ENCODE results near the gene NR2C2. TPM values are rescaled to one million over a fixed set of nuclear protein-coding genes. Genes with fewer than 3 reads are reported as not detected.

The NR2C2 gene
- total RNA-seq, 1 donor from 2014 or later: 43.6 TPM

DNA sequence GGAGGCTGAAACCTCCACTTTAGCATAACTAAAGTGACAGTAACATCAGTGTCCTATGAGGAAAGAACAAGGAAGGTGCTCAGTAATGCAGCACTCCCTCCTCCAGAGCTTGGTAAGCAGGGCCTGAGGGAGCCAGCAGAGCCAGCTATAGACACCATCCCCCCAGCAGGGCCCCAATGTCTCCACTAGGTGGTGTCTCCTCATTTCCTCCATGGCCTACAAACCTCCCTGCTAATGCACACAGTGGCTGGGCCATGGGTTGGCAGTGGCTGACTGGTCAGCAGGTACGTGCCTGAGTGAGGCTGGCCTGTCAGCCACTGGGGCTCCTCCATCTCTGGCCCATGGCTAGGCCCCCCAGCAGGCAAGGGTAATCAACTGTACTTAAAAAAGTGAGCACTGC, 104.1 kb downstream of the NR2C2 start:
- Mint-ChIP-seq H3K4me1 (ENCODE audit: unreplicated experiment) (no peaks in the 10 kb centered on the region), H3K4me3 (no peak overlapping the region), H3K27me3 (no peaks in the 10 kb centered on the region), H3K36me3 (peaks cover 18% of the 10 kb centered on the region), H3K9me3 (no peaks in the 10 kb centered on the region), H3K27ac (peak overlapping the region; percentile 61)
- TF ChIP-seq, protein P1, sequence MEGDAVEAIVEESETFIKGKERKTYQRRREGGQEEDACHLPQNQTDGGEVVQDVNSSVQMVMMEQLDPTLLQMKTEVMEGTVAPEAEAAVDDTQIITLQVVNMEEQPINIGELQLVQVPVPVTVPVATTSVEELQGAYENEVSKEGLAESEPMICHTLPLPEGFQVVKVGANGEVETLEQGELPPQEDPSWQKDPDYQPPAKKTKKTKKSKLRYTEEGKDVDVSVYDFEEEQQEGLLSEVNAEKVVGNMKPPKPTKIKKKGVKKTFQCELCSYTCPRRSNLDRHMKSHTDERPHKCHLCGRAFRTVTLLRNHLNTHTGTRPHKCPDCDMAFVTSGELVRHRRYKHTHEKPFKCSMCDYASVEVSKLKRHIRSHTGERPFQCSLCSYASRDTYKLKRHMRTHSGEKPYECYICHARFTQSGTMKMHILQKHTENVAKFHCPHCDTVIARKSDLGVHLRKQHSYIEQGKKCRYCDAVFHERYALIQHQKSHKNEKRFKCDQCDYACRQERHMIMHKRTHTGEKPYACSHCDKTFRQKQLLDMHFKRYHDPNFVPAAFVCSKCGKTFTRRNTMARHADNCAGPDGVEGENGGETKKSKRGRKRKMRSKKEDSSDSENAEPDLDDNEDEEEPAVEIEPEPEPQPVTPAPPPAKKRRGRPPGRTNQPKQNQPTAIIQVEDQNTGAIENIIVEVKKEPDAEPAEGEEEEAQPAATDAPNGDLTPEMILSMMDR (conservative IDR thresholded peaks at IDR 0.05): peak; percentile 74
- DNase-seq (ENCODE audit: extremely low spot score, unreplicated experiment): no peak

DNA sequence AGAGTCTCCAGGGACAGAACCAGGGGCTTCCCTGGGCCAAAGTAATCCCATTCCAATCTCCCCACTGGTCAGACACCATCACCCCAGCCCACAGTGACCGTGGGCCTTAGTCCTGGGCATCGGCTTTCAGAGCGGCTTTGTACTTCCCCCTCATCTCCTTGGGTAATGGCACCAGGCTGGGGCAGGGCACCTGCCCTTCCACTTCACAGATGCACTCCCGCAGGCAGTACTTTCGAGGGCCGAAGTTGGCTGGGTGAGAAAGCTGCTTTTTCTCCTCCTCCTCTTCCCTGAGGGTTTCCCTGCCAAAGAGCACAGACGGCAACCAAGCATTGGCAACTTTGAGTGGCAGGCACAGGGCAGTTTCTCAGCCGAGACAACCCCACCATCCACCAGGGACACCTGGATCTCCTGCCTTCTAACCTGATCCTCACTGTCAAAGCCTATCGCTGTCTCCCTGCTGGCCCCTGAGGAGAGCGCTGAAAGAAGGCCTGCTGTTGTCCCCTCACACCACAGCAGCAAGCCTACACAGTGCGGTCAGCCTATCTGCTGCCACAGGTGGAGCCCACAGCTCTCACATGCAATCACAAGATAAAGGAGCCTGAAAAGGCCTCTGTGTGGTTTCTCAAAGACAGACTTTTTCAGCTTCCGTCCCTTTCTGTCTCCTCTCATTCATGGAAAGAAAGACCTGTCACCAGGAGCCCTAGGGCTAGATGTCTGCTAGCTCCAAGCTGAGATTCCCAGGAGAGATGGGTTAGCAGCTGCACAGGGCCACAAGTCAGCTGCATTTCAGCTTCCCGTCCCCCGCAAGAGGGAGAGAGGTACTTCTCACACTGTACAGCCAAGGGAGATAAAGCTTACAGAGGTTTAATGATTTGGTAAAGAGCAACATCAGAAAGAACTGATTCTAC, 105.2 kb downstream of the NR2C2 start:
- Mint-ChIP-seq H3K4me1 (ENCODE audit: unreplicated experiment) (no peaks in the 10 kb centered on the region), H3K36me3 (peaks cover 16% of the 10 kb centered on the region), H3K27me3 (no peaks in the 10 kb centered on the region), H3K27ac (peak overlapping the region; percentile 8), H3K9me3 (no peaks in the 10 kb centered on the region), H3K4me3 (no peak overlapping the region)
- no peak for DNase-seq (ENCODE audit: extremely low spot score, unreplicated experiment)
- TF ChIP-seq, protein P1 (conservative IDR thresholded peaks at IDR 0.05): no peak

DNA sequence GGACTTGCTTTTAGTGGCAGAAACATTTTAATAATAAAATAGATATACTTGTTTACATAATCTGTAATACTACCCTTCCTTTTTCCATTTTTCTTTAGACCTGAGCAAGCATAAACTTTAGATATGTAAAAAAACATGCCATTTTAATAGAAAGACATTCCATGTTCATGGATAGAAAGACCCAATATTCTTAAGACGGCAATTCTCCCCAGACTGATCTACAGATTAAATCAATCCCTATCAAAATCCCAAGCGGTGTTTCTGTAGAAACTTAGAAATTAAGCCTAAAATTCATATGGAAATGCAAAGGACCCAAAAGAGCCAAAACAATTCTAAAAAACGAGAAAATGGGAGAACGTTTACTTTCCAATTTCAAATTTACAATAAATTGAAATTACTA, 106.2 kb downstream of the NR2C2 start:
- no peak overlapping the region for H3K27ac Mint-ChIP-seq
- DNase-seq (ENCODE audit: extremely low spot score, unreplicated experiment): no peak
- H3K4me1 Mint-ChIP-seq (ENCODE audit: unreplicated experiment): no peaks in the 10 kb centered on the region
- peaks cover 18% of the 10 kb centered on the region for H3K36me3 Mint-ChIP-seq
- H3K9me3 Mint-ChIP-seq: no peaks in the 10 kb centered on the region
- H3K4me3 Mint-ChIP-seq: no peak overlapping the region
- TF ChIP-seq, protein P1 (conservative IDR thresholded peaks at IDR 0.05): no peak
- H3K27me3 Mint-ChIP-seq: no peaks in the 10 kb centered on the region

DNA sequence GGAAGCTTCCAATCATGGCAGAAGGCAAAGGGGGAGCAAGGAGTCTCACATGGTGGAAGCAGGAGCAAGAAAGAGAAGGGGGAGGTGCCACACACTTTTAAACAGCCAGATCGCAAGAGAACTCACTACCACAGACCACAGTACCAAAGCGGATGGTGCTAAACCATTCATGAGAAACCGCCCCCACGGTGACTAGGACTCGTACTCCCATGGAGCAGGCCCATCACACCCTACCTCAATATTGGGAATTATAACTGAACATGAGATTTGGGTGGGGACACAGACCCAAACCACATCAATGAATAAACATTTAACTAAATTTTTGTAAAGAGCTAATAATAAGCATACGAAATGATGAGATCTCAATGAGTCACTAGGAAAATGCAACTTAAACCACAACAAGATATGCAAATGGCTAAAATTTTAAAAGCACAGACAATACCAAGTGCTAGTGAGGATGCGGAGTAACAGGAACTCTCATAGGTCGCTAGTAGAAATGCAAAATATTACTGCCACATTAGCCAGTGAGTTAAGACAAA, 107.7 kb downstream of the NR2C2 start:
- no peak for DNase-seq (ENCODE audit: extremely low spot score, unreplicated experiment)
- H3K36me3 Mint-ChIP-seq: peaks cover 27% of the 10 kb centered on the region
- TF ChIP-seq, protein P1 (conservative IDR thresholded peaks at IDR 0.05): no peak
- H3K4me1 Mint-ChIP-seq (ENCODE audit: unreplicated experiment): no peaks in the 10 kb centered on the region
- H3K27ac Mint-ChIP-seq: no peak overlapping the region
- no peak overlapping the region for H3K4me3 Mint-ChIP-seq
- no peaks in the 10 kb centered on the region for H3K27me3 Mint-ChIP-seq
- H3K9me3 Mint-ChIP-seq: no peaks in the 10 kb centered on the region

DNA sequence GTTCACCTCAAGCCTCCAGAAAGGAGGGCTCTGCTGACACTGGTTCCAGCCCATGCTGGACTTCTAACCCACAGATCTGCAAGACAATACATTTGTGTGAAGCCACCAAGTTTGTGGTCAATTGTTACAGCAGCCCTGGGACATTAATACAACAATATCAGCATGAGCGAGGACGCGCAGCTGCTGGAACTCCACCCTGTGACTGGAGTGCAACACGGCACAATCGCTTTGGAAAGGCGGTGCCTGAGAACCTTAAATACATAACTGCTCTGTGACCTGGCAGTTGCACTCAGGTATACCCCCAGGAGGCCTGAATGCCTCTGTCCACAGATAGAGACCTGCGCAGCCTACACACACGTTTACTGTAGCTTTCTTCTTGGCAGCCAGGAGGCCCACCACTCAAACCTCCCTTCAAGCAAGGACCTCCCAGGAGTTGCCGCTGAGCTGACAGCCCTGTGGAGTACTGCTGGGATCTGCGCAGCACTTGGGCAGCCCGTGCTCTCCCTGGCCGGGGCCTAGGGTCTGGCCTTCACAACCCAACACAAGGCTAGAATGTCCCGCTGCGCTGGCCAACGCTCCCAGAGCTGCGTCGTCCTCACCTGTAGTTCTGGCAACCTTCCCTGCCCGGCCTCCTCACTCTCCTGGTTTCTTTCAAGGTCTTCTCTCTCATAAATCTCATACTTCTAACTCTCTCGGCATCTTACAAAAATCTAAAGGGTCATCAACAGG, 109.5 kb downstream of the NR2C2 start:
- Mint-ChIP-seq H3K9me3 (no peaks in the 10 kb centered on the region), H3K27ac (no peak overlapping the region), H3K4me1 (ENCODE audit: unreplicated experiment) (no peaks in the 10 kb centered on the region), H3K36me3 (peaks cover 30% of the 10 kb centered on the region), H3K27me3 (no peaks in the 10 kb centered on the region), H3K4me3 (no peak overlapping the region)
- no peak for DNase-seq (ENCODE audit: extremely low spot score, unreplicated experiment)
- TF ChIP-seq, protein P1 (conservative IDR thresholded peaks at IDR 0.05): no peak

Data from type B pancreatic cell (in vitro differentiated cells).